Right ventricle myocardium superior (tissue), 1 donor: ENCODE measurements around the gene SFI1. TPM values are rescaled to one million over a fixed set of nuclear protein-coding genes. Genes with fewer than 3 reads are reported as not detected.
A peak's percentile ranks its signal among the peaks of the same experiment; 100 is the strongest.
"Not testable (repeated sequence)": the region's sequence is repeated elsewhere in the genome, so short reads cannot be mapped to it uniquely, and the experiment has no call there.

Experiments used
- ATAC-seq: fragments of 200-7000 bp; cut with Tn5 transposase; one replicate; pipeline ENCODE4 v1.9.1; 2020; ENCODE audit warnings: mild to moderate bottlenecking; ENCODE audit not compliant: poor library complexity
- DNase-seq: peaks from one replicate; pipeline ENCODE4 v3.0.0-alpha.2; 2020
- intact Hi-C: fragments of 100-400 bp; cut with DNase I; formaldehyde crosslinking; loops from one replicate; pipeline ENCODE4 v1.11.2; 2022
- total RNA-seq: library from RNA; stranded (reverse); fragmentation: NEBNext Ultra II Directional; extraction: Animal tissue kit (Norgen Biotek cat#: 25700); gene quantifications from one replicate; pipeline ENCODE4 v1.2.1, GENCODE V29; 2021
- donor health status: DM: no; HTN: yes; CAD: no; lungs with severe emphysema.

The SFI1 gene
- total RNA-seq, 1 donor from 2014 or later = 5.7 TPM

DNA sequence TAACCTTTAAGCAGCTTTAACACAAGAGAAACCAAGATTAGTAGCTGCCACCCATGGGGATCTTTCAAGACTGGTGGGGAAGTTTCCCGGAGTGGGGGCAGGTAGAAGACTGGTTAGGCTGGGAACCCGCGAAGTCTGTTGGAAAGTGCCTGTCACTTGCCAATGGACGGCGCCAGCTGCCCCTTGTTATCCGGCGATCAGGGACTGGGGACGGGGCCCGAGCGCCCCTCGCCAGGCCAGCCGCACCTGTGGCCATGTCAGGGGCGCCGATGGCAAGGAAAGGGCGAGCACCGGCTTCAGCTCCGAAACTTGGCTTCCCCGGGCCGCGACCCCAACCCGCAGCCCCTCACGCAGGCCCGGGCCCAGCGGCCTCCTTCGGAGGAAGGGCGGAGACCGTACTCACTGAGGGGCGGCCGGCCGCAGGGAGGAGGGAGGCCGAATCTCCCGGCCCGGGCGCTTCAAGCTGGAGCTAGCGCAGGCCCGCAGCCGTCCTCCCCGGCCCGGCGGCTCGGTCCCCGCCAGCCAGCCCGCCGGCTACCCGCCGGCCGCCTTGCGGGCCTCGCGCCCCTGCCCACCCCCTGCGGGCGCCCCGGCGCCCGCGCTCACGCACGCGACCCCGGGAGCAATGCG, 7.2 kb upstream of the SFI1 start:
- ATAC-seq (peak; percentile 6), DNase-seq (peak; percentile 53)
- intact Hi-C loops = no loop called here

DNA sequence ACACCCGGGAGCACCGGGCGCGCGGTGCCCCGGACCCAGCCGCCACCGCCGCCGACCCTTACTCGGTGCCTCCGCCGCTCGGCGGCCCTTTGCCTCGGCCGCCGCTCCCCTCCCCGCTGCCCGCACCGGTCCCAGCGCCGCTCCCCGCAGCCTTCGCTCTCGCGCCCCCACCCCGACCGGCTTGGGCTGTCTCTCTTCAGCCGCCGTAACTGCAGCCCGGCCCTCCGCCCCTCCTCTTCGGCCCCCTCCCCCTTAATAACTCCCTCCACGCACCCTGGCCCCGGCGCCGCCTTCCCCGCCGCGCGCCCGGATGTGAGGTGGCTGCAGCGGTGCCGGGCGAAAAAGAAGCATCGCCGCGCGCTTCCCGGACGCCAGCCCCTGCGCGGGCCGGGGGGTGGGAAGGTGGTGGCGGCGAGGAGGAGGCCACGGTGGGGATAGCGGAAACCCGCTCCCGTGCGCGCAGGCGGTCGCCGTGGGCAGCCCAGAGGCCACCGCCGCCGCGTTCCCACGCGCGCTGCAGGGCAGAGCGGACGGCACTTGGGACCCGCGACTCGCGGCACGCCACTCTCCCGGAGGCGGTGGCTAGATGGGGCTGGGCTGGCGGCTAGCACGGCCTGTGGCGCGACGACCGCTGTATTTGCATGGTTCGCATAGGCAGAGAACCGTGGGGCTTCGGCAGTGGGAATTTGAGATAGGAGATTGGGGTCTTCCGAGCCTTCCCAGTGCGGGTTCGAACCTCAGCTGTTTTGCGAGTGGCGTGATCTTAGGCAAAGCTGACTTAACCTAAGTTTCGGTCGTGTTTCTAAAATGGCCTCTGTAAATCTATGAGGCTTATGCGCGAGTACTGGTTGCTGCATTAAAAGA, 6.5 kb upstream of the SFI1 start, which contains the start of gene EIF4ENIF1:
EIF4ENIF1 (minus strand) TSS at position 211 of the 864 bp plus-strand sequence. CDS start 1,124 bp downstream, outside the sequence.
- intact Hi-C loops = no loop called here
- ATAC-seq = peak; percentile 95
- DNase-seq = peak; percentile 93

DNA sequence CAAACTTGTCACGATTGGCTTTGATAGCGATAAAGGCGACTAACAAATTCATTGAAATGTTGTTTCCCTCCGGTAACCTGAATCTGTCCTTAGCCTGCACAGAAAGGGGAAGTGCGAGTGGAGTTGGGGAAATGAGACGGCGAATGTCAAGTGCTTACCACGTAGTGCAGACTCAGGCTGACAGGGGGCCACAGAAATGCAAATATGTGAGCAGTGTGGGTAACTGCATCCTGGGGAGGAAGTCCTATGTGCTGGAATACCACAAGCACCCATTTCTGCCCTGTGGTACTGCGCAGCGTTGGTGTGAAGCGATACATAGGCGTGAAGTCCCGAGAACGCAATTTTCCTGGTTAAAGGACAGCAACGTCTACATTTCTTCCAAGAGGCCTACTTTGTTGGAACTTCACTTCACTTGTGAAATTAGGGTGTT, 5.8 kb upstream of the SFI1 start:
- intact Hi-C loops = no loop called here
- ATAC-seq (peak; percentile 55), DNase-seq (peak; percentile 50)

DNA sequence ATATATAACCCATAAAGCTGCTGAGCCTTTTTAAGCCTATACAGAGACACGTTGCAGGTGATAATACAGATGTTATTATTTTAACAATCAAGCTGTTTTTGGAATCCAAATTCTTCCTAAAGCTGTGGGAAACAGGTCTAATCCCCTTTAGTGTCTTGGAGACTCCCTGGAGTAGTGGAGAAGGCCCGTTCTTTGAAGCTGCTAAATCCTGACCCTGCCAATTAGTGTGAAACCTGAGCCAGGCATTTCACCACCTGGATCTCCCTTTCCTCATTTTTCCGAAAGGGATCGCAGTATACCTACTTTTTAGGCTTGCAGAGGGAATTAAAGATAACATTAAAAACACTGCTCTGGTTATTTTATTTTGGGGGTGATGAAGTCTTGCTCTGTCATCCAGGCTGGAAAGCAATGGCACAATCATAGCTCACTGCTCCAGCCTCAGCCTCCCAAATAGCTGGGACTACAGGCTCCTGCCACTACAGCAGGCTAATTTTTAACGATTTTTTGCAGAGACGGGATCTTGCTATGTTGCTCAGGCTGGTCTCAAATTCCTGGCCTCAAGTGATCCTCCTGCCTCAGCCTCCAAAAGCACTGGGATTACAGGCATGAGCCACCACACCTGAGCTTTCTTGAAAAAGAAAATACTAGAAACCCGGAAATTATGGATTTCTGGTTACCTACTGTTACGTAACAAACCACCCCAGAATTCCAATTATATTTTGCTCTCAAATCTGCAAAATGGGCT, 4.9 kb upstream of the SFI1 start:
- ATAC-seq = no peak
- no peak for DNase-seq
- intact Hi-C loops = no loop called here

DNA sequence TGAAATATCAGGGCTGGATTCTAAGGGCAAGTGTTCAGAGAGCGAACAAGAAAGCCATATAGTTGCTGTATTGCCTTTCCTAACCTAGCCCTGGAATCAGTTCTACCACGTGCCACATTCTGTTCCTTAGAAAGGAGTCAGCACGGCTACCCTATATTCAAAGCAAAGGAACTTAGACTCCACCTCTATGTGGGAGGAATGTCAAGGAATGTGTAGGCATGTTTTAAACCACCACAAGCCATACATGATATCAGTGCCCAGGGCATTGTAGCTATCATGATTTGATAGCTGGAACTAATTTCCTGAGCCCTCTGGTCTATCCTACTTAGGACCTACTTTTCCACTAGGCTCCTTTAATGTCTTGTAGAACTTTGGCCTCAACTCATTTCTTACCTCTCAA, 4.2 kb upstream of the SFI1 start:
- ATAC-seq (no peak), DNase-seq (no peak)
- intact Hi-C loops = no loop called here

DNA sequence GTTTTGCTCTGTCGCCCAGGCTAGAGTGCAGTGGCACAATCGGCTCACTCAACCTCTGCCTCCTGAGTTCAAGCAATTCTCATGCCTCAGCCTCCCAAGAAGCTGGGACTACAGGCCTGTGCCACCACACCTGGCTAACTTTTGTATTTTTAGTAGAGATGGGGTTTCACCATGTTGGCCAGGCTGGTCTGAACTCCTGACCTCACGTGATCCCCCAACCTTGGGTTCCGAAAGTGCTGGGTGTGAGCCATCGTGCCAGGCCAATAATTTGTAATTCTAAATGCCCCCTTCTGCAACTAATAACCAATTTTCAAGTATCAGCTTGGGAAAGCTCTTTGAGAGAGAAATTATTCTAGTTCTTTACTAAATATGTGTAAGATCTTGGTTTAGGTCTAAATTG, 3.0 kb upstream of the SFI1 start:
- intact Hi-C loops, ATAC-seq, DNase-seq: not testable (repeated sequence)

DNA sequence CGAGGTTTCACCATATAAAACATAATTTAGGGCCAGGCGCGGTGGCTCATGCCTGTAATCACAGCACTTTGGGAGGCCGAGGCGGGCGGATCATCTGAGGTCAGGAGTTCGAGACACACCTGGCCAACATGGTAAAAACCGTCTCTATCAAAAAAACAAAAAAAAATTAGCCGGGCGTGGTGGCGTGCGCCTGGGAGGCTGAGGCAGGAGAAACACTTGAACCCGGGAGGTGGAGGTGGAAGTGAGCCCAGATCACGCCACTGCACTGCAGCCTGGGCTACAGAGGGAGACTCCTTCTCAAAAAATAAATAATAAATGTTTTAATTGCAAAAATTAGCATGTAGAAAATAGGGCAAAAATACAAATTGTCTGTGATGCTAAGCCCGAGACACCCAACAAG, 993 bp upstream of the SFI1 start:
- DNase-seq (no peak), ATAC-seq (no peak)
- intact Hi-C loops = loop anchor here (5.0 kb wide), 1 partner anchor 148 kb away; the partner anchor contains the start of gene PATZ1

DNA sequence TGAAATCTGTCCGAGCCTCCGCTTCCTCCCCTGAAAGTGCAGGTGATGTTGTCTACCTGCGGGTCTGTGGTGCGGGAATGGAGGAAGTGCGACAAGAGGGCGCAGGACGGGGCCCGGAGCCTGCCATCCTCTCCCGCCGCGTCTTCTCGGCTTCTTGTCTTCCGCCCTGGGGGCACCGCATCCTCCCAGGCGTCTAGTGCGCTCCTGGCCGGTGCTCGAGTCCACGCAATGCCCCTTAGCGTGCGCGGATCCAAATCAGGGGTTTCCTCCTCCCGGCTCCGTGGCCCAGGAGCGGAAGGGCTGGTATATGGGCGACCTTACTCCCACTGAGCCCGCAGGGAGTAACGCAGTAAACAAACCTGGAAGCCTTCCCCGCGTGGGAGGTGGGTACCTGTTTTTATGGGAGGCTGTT, 405 bp downstream of the SFI1 start:
- intact Hi-C loops = loop anchor here (2.0 to 5.0 kb wide), 2 partner anchors 98 to 149 kb away; partner anchors contain the start of genes DRG1 and PATZ1
- DNase-seq = peak; percentile 60
- peak; percentile 27 for ATAC-seq

DNA sequence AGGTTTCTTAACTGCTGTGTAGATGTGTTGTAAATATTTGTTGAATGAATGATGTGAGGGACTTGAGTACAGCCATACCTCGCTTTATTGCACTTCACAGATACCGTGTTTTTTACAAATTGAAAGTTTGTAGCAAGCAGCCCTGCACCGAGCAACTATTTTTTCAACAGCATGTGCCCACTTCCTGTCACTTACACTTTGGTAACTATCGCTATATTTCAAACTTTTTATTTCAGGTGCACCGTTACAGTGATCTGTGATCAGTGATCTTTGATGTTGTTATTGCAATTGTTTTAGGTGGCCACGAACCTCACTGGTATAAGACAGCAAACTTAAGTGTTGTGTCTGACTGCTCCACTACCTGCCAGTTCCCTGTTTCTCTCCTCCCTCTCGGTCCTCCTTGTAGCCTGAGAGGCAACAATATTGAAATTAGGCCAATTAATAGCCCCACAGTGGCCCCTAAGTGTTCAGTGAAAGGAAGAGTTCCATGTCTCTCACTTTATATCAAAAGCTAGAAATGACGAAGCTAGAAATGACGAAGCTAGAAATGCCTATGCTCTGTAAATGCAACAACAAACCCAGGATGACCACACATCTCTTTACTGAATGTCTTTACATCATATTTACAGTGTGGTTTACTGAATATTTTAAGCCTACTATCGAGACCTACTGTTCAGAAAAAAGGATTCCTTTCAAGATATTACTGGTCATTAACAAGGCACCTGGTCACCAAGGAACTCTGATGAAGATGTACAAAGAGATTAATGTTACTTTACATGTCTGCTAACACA, 1.0 kb downstream of the SFI1 start:
- no peak for DNase-seq
- ATAC-seq = no peak
- intact Hi-C loops = loop anchor here (2.0 to 5.0 kb wide), 2 partner anchors 99 to 150 kb away; partner anchors contain the start of genes DRG1 and PATZ1

DNA sequence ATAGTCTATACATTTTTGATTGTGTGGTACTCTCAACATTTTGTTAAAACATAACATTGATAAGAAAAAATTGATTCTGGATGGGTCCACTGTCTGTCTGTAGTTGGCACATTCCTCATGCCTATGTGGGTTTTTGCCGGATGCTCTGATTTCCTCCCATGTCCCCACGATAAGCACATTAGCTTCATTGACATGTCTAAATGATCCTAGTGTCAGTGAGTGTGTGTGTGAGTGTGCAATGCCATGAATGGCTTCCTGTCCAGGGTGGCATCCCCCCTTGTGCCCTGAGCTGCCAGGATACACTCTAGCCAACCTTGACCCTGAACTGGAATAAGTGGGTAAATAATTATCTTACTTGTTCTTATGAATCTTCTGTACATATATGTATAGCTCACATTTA, 5.4 kb downstream of the SFI1 start:
- intact Hi-C loops = no loop called here
- DNase-seq = no peak
- ATAC-seq = no peak

DNA sequence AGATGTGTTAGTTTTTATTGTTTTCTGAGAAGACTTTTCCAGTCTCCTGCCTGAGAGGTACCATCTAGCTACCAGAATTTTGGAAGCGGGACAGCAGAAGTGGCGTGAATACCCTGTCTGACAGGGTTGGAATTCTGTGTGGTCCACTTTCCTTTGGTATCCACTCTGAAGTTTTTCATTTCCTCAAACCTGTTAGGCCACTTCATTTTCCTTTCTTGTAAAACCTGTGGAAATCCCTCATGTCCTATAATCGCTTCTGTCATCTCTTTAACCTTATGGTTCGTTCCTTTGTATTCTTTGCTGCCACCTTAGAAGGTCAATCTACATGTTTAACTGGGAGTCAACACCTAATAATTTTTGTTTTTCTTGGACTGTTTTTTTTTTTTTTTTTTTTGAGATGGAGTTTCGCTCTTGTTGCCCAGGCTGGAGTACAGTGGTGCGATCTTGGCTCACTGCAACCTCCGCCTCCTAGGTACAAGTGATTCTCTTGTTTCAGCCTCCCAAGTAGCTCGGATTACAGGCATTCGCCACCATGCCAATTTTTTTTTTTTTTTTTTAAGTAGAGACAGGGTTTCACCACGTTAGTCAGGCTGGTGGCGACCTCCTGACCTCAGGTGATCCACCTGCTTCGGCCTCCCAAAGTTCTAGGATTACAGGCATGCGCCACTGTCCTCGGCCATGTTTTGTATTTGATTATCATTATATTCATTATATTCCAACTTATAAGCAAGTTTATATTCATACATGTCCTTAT, 7.1 kb downstream of the SFI1 start:
- intact Hi-C loops = no loop called here
- ATAC-seq (no peak), DNase-seq (no peak)

DNA sequence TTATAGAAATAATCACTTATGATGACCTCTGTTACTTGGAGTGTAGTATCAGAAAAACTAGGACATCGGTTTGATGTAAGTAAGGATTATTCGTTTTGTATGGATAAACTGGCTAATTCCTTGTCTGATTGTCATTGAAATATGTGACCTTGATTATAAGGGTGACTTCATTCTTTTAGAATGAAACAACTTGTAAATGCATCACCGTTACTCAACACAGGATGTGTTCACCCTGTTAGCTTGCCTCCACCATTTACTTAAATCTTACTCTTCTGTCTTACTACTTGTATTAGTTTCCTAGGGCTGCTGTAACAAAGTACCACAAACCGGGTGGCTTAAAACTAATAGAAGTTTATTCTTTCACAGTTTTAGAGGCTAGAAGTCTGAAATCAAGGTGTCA, 7.9 kb downstream of the SFI1 start:
- intact Hi-C loops = no loop called here
- no peak for ATAC-seq
- no peak for DNase-seq

DNA sequence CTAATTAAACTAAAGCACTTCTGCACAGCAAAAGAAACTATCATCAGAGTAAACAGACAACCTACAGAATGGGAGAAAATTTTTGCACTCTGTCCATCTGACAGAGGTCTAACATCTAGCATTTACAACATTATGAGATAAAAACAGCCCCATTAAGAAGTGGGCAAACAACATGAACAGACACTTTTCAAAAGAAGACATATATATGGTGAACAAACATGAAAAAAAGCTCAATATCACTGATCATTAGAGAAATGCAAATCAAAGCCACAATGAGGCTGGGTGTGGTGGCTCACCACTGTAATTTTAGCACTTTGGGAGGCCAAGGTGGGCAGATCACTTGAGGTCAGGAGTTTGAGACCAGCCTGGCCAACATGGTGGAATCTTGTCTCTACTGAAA, 11.2 kb downstream of the SFI1 start:
- intact Hi-C loops, DNase-seq, ATAC-seq: not testable (repeated sequence)

DNA sequence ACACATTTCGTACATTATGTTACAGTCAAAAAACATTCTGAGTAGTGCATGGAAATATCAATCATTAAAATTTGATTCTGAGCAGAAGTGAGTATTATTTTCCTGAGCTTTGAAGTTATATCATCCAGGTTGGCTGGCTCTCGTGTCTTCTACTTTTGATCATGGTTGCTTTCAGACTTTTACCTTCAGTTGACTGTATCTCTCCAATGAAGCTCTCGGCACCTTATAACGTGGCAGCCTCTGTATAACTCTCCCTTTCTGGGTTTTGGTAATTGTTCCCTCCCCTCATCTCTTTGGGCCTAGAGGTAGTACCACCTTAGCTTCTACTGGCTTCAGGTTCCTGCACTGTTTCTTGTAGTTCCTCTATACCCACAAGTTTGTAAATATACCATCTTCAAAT, 12.2 kb downstream of the SFI1 start:
- ATAC-seq (no peak), DNase-seq (no peak)
- intact Hi-C loops = no loop called here

DNA sequence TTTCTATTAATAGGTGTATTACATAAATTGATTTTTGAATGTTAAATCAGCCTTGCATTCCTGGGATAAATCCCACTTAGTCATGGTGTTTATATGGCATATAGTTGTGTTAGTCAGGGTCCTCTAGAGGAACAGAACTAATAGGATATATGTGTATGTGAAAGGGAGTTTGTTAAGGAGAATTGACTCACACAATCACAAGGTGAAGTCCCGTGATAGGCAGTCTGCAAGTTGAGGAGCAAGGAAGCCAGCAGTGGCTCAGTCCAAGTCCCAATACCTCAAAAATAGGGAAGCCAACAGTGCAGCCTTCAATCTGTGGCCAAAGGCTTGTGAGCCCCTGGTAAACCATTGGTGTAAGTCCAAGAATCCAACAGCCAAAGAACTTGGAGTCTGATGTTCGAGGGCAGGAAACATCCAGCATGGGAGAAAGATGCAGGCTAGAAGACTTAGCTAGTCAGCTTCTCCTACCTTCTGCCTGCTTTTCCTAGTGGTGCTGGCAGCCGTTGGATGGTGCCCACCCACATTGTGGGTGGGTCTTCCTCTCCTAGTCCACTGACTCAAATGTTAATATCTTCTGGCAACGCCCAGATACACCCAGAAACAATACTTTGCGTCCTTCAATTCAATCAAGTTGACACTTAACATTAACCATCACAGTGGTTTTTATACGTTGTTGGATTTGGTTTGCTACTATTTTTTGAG, 12.9 kb downstream of the SFI1 start:
- intact Hi-C loops = no loop called here
- no peak for ATAC-seq
- no peak for DNase-seq

DNA sequence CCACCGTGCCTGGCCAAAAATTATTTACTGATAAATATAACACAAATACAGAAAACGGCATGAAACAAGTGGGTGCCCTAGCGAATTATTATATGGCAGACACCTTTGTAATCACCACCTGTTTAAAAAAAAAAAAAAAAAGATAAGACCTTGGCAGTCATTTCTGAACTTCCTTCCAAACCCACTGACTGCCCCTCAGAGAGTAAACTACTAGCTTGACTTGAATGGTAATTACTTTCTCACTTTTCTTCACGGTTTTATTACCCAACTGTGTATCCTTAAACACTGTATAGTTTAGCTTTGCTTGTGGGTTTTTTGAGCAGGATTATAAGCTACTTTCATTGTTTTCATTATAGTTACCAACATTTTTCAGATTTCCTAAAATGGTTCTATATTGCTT, 23.7 kb downstream of the SFI1 start:
- no peak for DNase-seq
- ATAC-seq = no peak
- intact Hi-C loops = no loop called here

DNA sequence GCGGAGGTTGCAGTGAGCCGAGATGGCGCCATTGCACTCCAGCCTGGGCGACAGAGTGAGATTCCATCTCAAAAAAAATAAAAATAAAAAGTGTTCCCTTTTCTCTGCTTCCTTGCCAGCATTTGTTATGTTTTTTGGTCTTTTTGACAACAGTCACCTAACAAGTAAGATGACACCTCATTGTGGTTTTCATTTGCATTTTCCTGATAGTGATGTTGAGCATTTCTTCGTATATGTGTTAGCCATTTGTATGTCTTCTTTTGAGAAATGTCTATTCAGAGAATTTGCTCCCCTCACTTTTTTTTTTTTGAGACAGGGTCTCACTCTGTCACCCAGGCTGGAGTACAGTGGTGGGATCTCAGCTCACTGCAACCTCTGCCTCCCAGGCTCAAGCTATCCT, 27.8 kb downstream of the SFI1 start:
- DNase-seq, intact Hi-C loops, ATAC-seq: not testable (repeated sequence)
